Stimulated activated naive CD8-positive, alpha-beta T cell treated with anti-CD3 and anti-CD28 coated beads, Interleukin-15, Interleukin-2, amounts not matched to agents 100 U/mL and 50 U/mL, for 24 hours (primary cell): ENCODE results near the gene MAS1.
"Not testable (repeated sequence)": the region's sequence is repeated elsewhere in the genome, so short reads cannot be mapped to it uniquely, and the experiment has no call there.

Source experiments
- ATAC-seq: fragments of 150-1000 bp; cut with Tn5 transposase; one replicate; pipeline ENCODE4 v1.10.0; 2021
- DNase-seq: peaks from one replicate; pipeline ENCODE4 v3.0.0; 2021

The MAS1 gene

GRCh38 chr6:159919011-159919511 lies 28.3 kb downstream of the MAS1 start:
- ATAC-seq (no peak), DNase-seq (no peak)

- ATAC-seq (no peak), DNase-seq (no peak)
Measured at GRCh38 chr6:159919800-159920199, 29.0 kb downstream of the MAS1 start.

GRCh38 chr6:159924150-159924549 lies 33.4 kb downstream of the MAS1 start:
- DNase-seq, ATAC-seq: not testable (repeated sequence)

GRCh38 chr6:159926542-159927203 lies 35.9 kb downstream of the MAS1 start:
- ATAC-seq = no peak
- DNase-seq = no peak

- DNase-seq (peak; percentile 41), ATAC-seq (no peak)
Measured at GRCh38 chr6:159929819-159930218, 39.0 kb downstream of the MAS1 start.

- DNase-seq (peak; percentile 18), ATAC-seq (peak; percentile 93)
Measured at GRCh38 chr6:159931112-159931511, 40.3 kb downstream of the MAS1 start.

GRCh38 chr6:159931846-159932245 lies 41.1 kb downstream of the MAS1 start:
- ATAC-seq (no peak), DNase-seq (no peak)

- no peak for ATAC-seq
- no peak for DNase-seq
Measured at GRCh38 chr6:159933077-159933476, 42.3 kb downstream of the MAS1 start.

GRCh38 chr6:159934181-159934580 lies 43.4 kb downstream of the MAS1 start:
- ATAC-seq (no peak), DNase-seq (no peak)

GRCh38 chr6:159935065-159935464 lies 44.3 kb downstream of the MAS1 start:
- DNase-seq = no peak
- no peak for ATAC-seq

GRCh38 chr6:159935633-159936032 lies 44.8 kb downstream of the MAS1 start:
- ATAC-seq (no peak), DNase-seq (no peak)

GRCh38 chr6:159939591-159940016 lies 48.8 kb downstream of the MAS1 start:
- no peak for DNase-seq
- no peak for ATAC-seq
